NT2/D1 (cell line): Measurements from ENCODE around the gene OTOGL.

Experiments used
- SUZ12 ChIP-seq: IDR thresholded peaks from 2 replicates; pipeline ENCODE4 v1.6.1; 2011; ENCODE audit not compliant: insufficient read length, insufficient read depth; ENCODE audit errors: extremely low read depth
- YY1 ChIP-seq: IDR thresholded peaks from 2 replicates; pipeline ENCODE4 v1.6.1; 2011; ENCODE audit not compliant: insufficient read length, insufficient read depth
- ZNF274 ChIP-seq: IDR thresholded peaks from 2 replicates; pipeline ENCODE4 v1.6.1; 2011; ENCODE audit warnings: mild to moderate bottlenecking, low read depth, low read length

- no peak for TF ChIP-seq SUZ12
- no peak for TF ChIP-seq YY1
- TF ChIP-seq ZNF274, result no peak
Observed at GRCh38 chr12:80205960-80206359, 106.6 kb downstream of the OTOGL start.
